ENCODE results near the gene CDH4.

CDH4 gene

GRCh38 chr20:61210862-61211261 is 41.2 kb upstream of the CDH4 start:
- no peak overlapping the region for H3K14ac ChIP-seq (ENCODE audit: low read length)
- no peak overlapping the region for H3K23ac ChIP-seq (ENCODE audit: low read length)
- H2BK5ac ChIP-seq (ENCODE audit: low read depth, low read length, poor library complexity): no peak overlapping the region
- H3K18ac ChIP-seq (ENCODE audit: low read length): no peak overlapping the region
- H2AFZ ChIP-seq (ENCODE audit: insufficient read depth, low read length, poor library complexity): no peak overlapping the region
- H2BK12ac ChIP-seq (ENCODE audit: low read length): no peak overlapping the region
- H3K79me2 ChIP-seq (ENCODE audit: control insufficient read depth, insufficient read depth, low read length, poor library complexity): no peaks in the 10 kb centered on the region
- H4K8ac ChIP-seq (ENCODE audit: low read depth, low read length): no peak overlapping the region
- H3K4me1 ChIP-seq (ENCODE audit: control insufficient read depth in 1 of 2, insufficient read depth in 2 of 2, low read length in 2 of 2): no peaks in the 10 kb centered on the region
- no peak overlapping the region for H3K27ac ChIP-seq (ENCODE audit: low read depth, low read length)
- no peak overlapping the region for H2BK120ac ChIP-seq (ENCODE audit: insufficient read depth, low read length, poor library complexity)
- no peaks in the 10 kb centered on the region for H3K36me3 ChIP-seq (ENCODE audit: control insufficient read depth in 1 of 2, insufficient read depth in 2 of 2, low read length in 2 of 2)
- H3K79me1 ChIP-seq (ENCODE audit: low read length): no peaks in the 10 kb centered on the region
- H3K9me3 ChIP-seq (ENCODE audit: insufficient read depth, low read depth, low read length): no peaks in the 10 kb centered on the region
- no peak for DNase-seq
- no peak overlapping the region for H4K12ac ChIP-seq (ENCODE audit: low read depth, low read length)
- H2AK5ac ChIP-seq (ENCODE audit: low read length): no peak overlapping the region
- no CpG with 5 or more reads among the region's 6 CpGs for WGBS (ENCODE audit: extremely low coverage, insufficient coverage, insufficient read length)
- no peak overlapping the region for H3K4me2 ChIP-seq (ENCODE audit: low read length)
- H3K9ac ChIP-seq (ENCODE audit: low read length): no peak overlapping the region
- no peak overlapping the region for H3K4ac ChIP-seq (ENCODE audit: low read depth, low read length)
- no peaks in the 10 kb centered on the region for H3K27me3 ChIP-seq (ENCODE audit: insufficient read depth, low read length)
- no peak overlapping the region for H3K4me3 ChIP-seq (ENCODE audit: low read depth, low read length)
- H4K91ac ChIP-seq (ENCODE audit: low read depth, low read length): no peak overlapping the region

- Histone ChIP-seq H3K18ac (ENCODE audit: low read length) (no peak overlapping the region), H4K8ac (ENCODE audit: low read depth, low read length) (no peak overlapping the region), H3K4ac (ENCODE audit: low read depth, low read length) (no peak overlapping the region), H2BK12ac (ENCODE audit: low read length) (no peak overlapping the region), H3K4me2 (ENCODE audit: low read length) (no peak overlapping the region), H2BK120ac (ENCODE audit: insufficient read depth, low read length, poor library complexity) (no peak overlapping the region), H4K91ac (ENCODE audit: low read depth, low read length) (no peak overlapping the region), H3K36me3 (ENCODE audit: control insufficient read depth in 1 of 2, insufficient read depth in 2 of 2, low read length in 2 of 2) (no peaks in the 10 kb centered on the region), H3K23ac (ENCODE audit: low read length) (no peak overlapping the region), H3K9me3 (ENCODE audit: insufficient read depth, low read depth, low read length) (peaks cover 10% of the 10 kb centered on the region), H3K27ac (ENCODE audit: low read depth, low read length) (no peak overlapping the region), H3K79me2 (ENCODE audit: control insufficient read depth, insufficient read depth, low read length, poor library complexity) (no peaks in the 10 kb centered on the region), H2BK5ac (ENCODE audit: low read depth, low read length, poor library complexity) (no peak overlapping the region), H3K4me1 (ENCODE audit: control insufficient read depth in 1 of 2, insufficient read depth in 2 of 2, low read length in 2 of 2) (no peaks in the 10 kb centered on the region), H2AFZ (ENCODE audit: insufficient read depth, low read length, poor library complexity) (no peak overlapping the region), H3K9ac (ENCODE audit: low read length) (no peak overlapping the region), H3K79me1 (ENCODE audit: low read length) (no peaks in the 10 kb centered on the region), H4K12ac (ENCODE audit: low read depth, low read length) (no peak overlapping the region), H3K27me3 (ENCODE audit: insufficient read depth, low read length) (no peaks in the 10 kb centered on the region), H2AK5ac (ENCODE audit: low read length) (no peak overlapping the region), H3K4me3 (ENCODE audit: low read depth, low read length) (peak overlapping the region; percentile 37), H3K14ac (ENCODE audit: low read length) (no peak overlapping the region)
- no CpG with 5 or more reads among the region's 1 CpG for WGBS (ENCODE audit: extremely low coverage, insufficient coverage, insufficient read length)
- no peak for DNase-seq
Observed at GRCh38 chr20:61217848-61218247, 34.2 kb upstream of the CDH4 start.

GRCh38 chr20:61219021-61219431 is 33.0 kb upstream of the CDH4 start:
- Histone ChIP-seq H4K8ac (ENCODE audit: low read depth, low read length) (no peak overlapping the region), H3K79me2 (ENCODE audit: control insufficient read depth, insufficient read depth, low read length, poor library complexity) (no peaks in the 10 kb centered on the region), H3K23ac (ENCODE audit: low read length) (no peak overlapping the region), H3K9ac (ENCODE audit: low read length) (no peak overlapping the region), H3K27me3 (ENCODE audit: insufficient read depth, low read length) (no peaks in the 10 kb centered on the region), H3K9me3 (ENCODE audit: insufficient read depth, low read depth, low read length) (peaks cover 10% of the 10 kb centered on the region), H2AFZ (ENCODE audit: insufficient read depth, low read length, poor library complexity) (no peak overlapping the region), H3K79me1 (ENCODE audit: low read length) (no peaks in the 10 kb centered on the region), H4K12ac (ENCODE audit: low read depth, low read length) (no peak overlapping the region), H3K18ac (ENCODE audit: low read length) (no peak overlapping the region), H3K4me3 (ENCODE audit: low read depth, low read length) (no peak overlapping the region), H3K4ac (ENCODE audit: low read depth, low read length) (no peak overlapping the region), H3K27ac (ENCODE audit: low read depth, low read length) (no peak overlapping the region), H3K14ac (ENCODE audit: low read length) (no peak overlapping the region), H3K4me1 (ENCODE audit: control insufficient read depth in 1 of 2, insufficient read depth in 2 of 2, low read length in 2 of 2) (no peaks in the 10 kb centered on the region), H2BK120ac (ENCODE audit: insufficient read depth, low read length, poor library complexity) (no peak overlapping the region), H2AK5ac (ENCODE audit: low read length) (no peak overlapping the region), H2BK5ac (ENCODE audit: low read depth, low read length, poor library complexity) (no peak overlapping the region), H2BK12ac (ENCODE audit: low read length) (no peak overlapping the region), H3K4me2 (ENCODE audit: low read length) (no peak overlapping the region), H3K36me3 (ENCODE audit: control insufficient read depth in 1 of 2, insufficient read depth in 2 of 2, low read length in 2 of 2) (no peaks in the 10 kb centered on the region), H4K91ac (ENCODE audit: low read depth, low read length) (no peak overlapping the region)
- no peak for DNase-seq

- Histone ChIP-seq H2BK120ac (ENCODE audit: insufficient read depth, low read length, poor library complexity) (no peak overlapping the region), H3K79me2 (ENCODE audit: control insufficient read depth, insufficient read depth, low read length, poor library complexity) (no peaks in the 10 kb centered on the region), H3K27me3 (ENCODE audit: insufficient read depth, low read length) (no peaks in the 10 kb centered on the region), H3K27ac (ENCODE audit: low read depth, low read length) (no peak overlapping the region), H3K4ac (ENCODE audit: low read depth, low read length) (no peak overlapping the region), H4K8ac (ENCODE audit: low read depth, low read length) (no peak overlapping the region), H3K79me1 (ENCODE audit: low read length) (no peaks in the 10 kb centered on the region), H4K12ac (ENCODE audit: low read depth, low read length) (no peak overlapping the region), H3K4me1 (ENCODE audit: control insufficient read depth in 1 of 2, insufficient read depth in 2 of 2, low read length in 2 of 2) (no peaks in the 10 kb centered on the region), H3K4me3 (ENCODE audit: low read depth, low read length) (no peak overlapping the region), H2BK12ac (ENCODE audit: low read length) (no peak overlapping the region), H2BK5ac (ENCODE audit: low read depth, low read length, poor library complexity) (no peak overlapping the region), H4K91ac (ENCODE audit: low read depth, low read length) (no peak overlapping the region), H2AK5ac (ENCODE audit: low read length) (no peak overlapping the region), H3K4me2 (ENCODE audit: low read length) (no peak overlapping the region), H2AFZ (ENCODE audit: insufficient read depth, low read length, poor library complexity) (no peak overlapping the region), H3K9ac (ENCODE audit: low read length) (no peak overlapping the region), H3K9me3 (ENCODE audit: insufficient read depth, low read depth, low read length) (peaks cover 11% of the 10 kb centered on the region), H3K18ac (ENCODE audit: low read length) (no peak overlapping the region), H3K36me3 (ENCODE audit: control insufficient read depth in 1 of 2, insufficient read depth in 2 of 2, low read length in 2 of 2) (no peaks in the 10 kb centered on the region), H3K14ac (ENCODE audit: low read length) (no peak overlapping the region), H3K23ac (ENCODE audit: low read length) (no peak overlapping the region)
- DNase-seq: no peak
- no CpG with 5 or more reads among the region's 4 CpGs for WGBS (ENCODE audit: extremely low coverage, insufficient coverage, insufficient read length)
Observed at GRCh38 chr20:61220131-61220530, 31.9 kb upstream of the CDH4 start.
